ENCODE results near the gene ZNF682.

DNA sequence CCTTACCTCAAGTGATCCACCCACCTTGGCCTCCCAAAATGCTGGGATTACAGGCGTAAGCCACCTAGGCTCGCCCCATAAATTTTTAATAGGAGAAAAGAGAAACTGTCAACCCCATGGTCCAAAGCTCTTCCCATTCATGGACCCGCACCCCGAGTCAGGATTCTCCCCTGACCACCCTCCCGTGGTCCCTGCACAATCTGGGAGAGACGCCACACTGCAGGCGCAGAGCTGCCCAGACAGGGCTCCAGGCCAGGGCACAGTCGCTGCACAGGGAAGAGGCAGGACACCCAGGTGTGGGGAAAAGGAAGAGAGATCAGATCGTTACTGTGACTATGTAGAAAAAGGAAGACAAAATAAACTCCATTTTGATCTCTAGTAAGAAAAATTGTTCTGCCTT, 84.1 kb downstream of the ZNF682 start:
- TF ChIP-seq, protein P1, sequence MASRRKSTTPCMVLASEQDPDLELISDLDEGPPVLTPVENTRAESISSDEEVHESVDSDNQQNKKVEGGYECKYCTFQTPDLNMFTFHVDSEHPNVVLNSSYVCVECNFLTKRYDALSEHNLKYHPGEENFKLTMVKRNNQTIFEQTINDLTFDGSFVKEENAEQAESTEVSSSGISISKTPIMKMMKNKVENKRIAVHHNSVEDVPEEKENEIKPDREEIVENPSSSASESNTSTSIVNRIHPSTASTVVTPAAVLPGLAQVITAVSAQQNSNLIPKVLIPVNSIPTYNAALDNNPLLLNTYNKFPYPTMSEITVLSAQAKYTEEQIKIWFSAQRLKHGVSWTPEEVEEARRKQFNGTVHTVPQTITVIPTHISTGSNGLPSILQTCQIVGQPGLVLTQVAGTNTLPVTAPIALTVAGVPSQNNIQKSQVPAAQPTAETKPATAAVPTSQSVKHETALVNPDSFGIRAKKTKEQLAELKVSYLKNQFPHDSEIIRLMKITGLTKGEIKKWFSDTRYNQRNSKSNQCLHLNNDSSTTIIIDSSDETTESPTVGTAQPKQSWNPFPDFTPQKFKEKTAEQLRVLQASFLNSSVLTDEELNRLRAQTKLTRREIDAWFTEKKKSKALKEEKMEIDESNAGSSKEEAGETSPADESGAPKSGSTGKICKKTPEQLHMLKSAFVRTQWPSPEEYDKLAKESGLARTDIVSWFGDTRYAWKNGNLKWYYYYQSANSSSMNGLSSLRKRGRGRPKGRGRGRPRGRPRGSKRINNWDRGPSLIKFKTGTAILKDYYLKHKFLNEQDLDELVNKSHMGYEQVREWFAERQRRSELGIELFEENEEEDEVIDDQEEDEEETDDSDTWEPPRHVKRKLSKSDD (CRISPR knock-in tag; IDR thresholded peaks at IDR 0.05; ENCODE audit: low read depth) = no peak
- TF ChIP-seq JUND (CRISPR knock-in tag; IDR thresholded peaks at IDR 0.05) (no peak), ETV6 (CRISPR knock-in tag; conservative IDR thresholded peaks at IDR 0.05) (no peak), ZNF282 (IDR thresholded peaks at IDR 0.05; ENCODE audit: partially characterized antibody) (no peak), ZNF451 (CRISPR knock-in tag; IDR thresholded peaks at IDR 0.05) (no peak)
- TF ChIP-seq, protein P2, sequence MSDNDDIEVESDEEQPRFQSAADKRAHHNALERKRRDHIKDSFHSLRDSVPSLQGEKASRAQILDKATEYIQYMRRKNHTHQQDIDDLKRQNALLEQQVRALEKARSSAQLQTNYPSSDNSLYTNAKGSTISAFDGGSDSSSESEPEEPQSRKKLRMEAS (IDR thresholded peaks at IDR 0.05) = no peak

Data from HepG2 (cell line).